ENCODE data around the gene PTRHD1.
"Not testable (repeated sequence)": the region's sequence is repeated elsewhere in the genome, so short reads cannot be mapped to it uniquely, and the experiment has no call there.

The PTRHD1 gene

GRCh38 chr2:24836206-24836605, 43.0 kb upstream of the PTRHD1 start:
- Histone ChIP-seq H3K4me3 (no peak overlapping the region), H3K36me3 (peaks cover 74% of the 10 kb centered on the region), H3K9me3 (no peaks in the 10 kb centered on the region), H4K20me1 (no peaks in the 10 kb centered on the region), H3K4me2 (no peak overlapping the region), H3K9ac (no peak overlapping the region), H3K27me3 (no peaks in the 10 kb centered on the region), H3K27ac (no peak overlapping the region), H3K4me1 (peaks cover 4% of the 10 kb centered on the region)
- no peak for TF ChIP-seq Cebpa-rat (IDR thresholded peaks at IDR 0.05)

GRCh38 chr2:24835411-24835810, 42.2 kb upstream of the PTRHD1 start:
- not testable (repeated sequence) for H3K27me3 ChIP-seq, H3K4me2 ChIP-seq, H3K9ac ChIP-seq, H3K9me3 ChIP-seq, H3K27ac ChIP-seq, H3K4me1 ChIP-seq, H3K4me3 ChIP-seq, H4K20me1 ChIP-seq
- H3K36me3 ChIP-seq = peaks cover 74% of the 10 kb centered on the region

DNA sequence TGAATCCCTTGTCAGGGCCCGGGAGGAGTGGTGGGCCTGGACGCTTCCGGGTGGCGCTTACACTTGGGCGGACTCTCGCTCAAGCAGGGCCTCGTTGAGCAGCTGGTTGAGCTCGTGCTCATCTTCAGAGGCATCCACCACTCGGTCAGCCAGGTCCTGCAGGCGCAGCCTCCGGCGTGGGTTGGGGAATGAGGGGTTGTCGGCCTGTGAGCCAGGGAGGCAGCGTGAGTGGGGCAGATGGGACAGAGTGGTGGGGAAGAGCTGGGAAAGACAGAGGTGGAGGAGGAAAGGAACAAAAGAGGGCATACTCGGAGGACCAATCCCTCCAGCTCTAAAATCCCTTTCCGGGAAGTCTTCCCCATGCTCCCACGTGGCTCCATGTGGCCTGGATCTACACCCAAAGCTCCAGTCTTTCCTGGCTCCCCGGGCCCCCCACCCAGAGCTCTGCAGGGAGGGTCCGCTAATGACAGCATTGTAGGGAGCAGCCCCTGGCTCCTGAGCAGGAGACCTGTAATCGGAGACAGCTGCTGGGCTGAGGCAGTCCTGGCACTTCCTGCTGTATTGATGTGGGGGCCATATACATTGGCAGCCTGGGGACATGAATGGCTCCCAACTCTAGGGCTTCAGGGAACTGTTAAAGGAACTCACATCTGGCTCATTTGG, 41.7 kb upstream of the PTRHD1 start:
- H3K36me3 ChIP-seq = peaks cover 72% of the 10 kb centered on the region
- H3K9me3 ChIP-seq = no peaks in the 10 kb centered on the region
- H3K4me2 ChIP-seq = no peak overlapping the region
- no peak overlapping the region for H3K4me3 ChIP-seq
- no peak overlapping the region for H3K9ac ChIP-seq
- H3K27me3 ChIP-seq = no peaks in the 10 kb centered on the region
- TF ChIP-seq Cebpa-rat (IDR thresholded peaks at IDR 0.05) = no peak
- H4K20me1 ChIP-seq = no peaks in the 10 kb centered on the region
- peaks cover 4% of the 10 kb centered on the region for H3K4me1 ChIP-seq
- no peak overlapping the region for H3K27ac ChIP-seq

- H3K4me3 ChIP-seq = no peak overlapping the region
- TF ChIP-seq Cebpa-rat (IDR thresholded peaks at IDR 0.05) = no peak
- peaks cover 4% of the 10 kb centered on the region for H3K4me1 ChIP-seq
- no peak overlapping the region for H3K4me2 ChIP-seq
- no peak overlapping the region for H3K27ac ChIP-seq
- no peaks in the 10 kb centered on the region for H4K20me1 ChIP-seq
- H3K9ac ChIP-seq = no peak overlapping the region
- no peaks in the 10 kb centered on the region for H3K27me3 ChIP-seq
- H3K36me3 ChIP-seq = peaks cover 67% of the 10 kb centered on the region
- no peaks in the 10 kb centered on the region for H3K9me3 ChIP-seq
These were observed 40.9 kb upstream of the PTRHD1 start for GRCh38 chr2:24833821-24834732.

- Histone ChIP-seq H3K9ac (no peak overlapping the region), H4K20me1 (0 out of 2 replicates have a peak, but pooled peaks cover 6% of the 10 kb centered on the region), H3K9me3 (no peaks in the 10 kb centered on the region), H3K36me3 (peaks cover 67% of the 10 kb centered on the region), H3K4me1 (peaks cover 1% of the 10 kb centered on the region; the same call in 1 of the 2 replicates), H3K4me3 (no peak overlapping the region), H3K27me3 (no peaks in the 10 kb centered on the region), H3K4me2 (no peak overlapping the region), H3K27ac (no peak overlapping the region)
- TF ChIP-seq Cebpa-rat (IDR thresholded peaks at IDR 0.05) = no peak
These were observed 39.9 kb upstream of the PTRHD1 start for GRCh38 chr2:24832931-24833701.

DNA sequence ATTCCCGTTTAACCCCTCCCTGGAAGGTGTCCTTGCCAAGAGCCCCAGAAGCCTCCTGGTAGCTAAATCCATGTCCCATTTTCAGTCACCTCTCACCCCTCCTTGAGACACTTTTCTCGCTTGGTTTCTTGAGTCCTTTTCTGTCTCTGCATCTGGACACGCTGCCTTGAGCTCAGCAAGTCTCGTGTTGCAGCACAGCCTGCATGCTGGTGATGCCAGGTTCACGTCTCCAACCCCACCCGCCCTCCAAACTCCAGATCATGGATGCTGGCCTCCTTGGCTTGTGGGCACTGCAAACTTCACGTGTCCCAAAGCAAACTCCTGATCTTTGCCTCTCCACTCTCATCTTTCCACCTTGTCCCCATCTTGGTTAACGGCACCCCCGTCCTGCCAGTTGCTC, 39.3 kb upstream of the PTRHD1 start:
- H3K9me3 ChIP-seq = no peaks in the 10 kb centered on the region
- H3K4me1 ChIP-seq = peaks cover 7% of the 10 kb centered on the region
- H4K20me1 ChIP-seq = 0 out of 2 replicates have a peak, but pooled peaks cover 6% of the 10 kb centered on the region
- no peak overlapping the region for H3K4me3 ChIP-seq
- TF ChIP-seq Cebpa-rat (IDR thresholded peaks at IDR 0.05) = no peak
- no peak overlapping the region for H3K27ac ChIP-seq
- H3K4me2 ChIP-seq = no peak overlapping the region
- no peak overlapping the region for H3K9ac ChIP-seq
- H3K27me3 ChIP-seq = no peaks in the 10 kb centered on the region
- H3K36me3 ChIP-seq = peaks cover 65% of the 10 kb centered on the region

DNA sequence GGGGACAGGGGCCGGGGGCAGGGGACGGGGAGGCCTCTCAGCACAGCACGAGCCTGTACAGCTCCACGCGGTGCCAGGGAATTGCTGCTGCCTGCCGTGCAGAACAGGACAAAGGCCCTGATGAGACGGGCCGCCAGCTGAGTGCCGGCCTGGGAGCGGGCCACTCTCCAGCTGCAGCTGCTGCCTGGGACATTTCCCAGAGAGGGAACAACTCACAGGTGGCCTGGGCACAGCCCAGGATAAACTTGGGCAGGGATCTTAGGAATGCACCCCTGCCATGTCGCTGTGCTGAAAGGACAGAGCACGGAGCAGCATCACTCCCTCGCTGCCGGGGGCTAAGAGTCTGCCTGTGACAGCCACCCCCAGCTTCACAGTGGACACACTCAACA, 38.9 kb upstream of the PTRHD1 start:
- Histone ChIP-seq H3K27me3 (no peaks in the 10 kb centered on the region), H4K20me1 (0 out of 2 replicates have a peak, but pooled peaks cover 6% of the 10 kb centered on the region), H3K27ac (no peak overlapping the region), H3K4me2 (no peak overlapping the region), H3K4me1 (peaks cover 12% of the 10 kb centered on the region), H3K9ac (no peak overlapping the region), H3K9me3 (no peaks in the 10 kb centered on the region), H3K36me3 (peaks cover 64% of the 10 kb centered on the region), H3K4me3 (no peak overlapping the region)
- no peak for TF ChIP-seq Cebpa-rat (IDR thresholded peaks at IDR 0.05)

- Histone ChIP-seq H3K9ac (no peak overlapping the region), H3K27me3 (no peaks in the 10 kb centered on the region), H3K4me1 (peaks cover 18% of the 10 kb centered on the region), H3K4me2 (no peak overlapping the region), H3K9me3 (no peaks in the 10 kb centered on the region), H3K4me3 (no peak overlapping the region), H3K36me3 (peaks cover 61% of the 10 kb centered on the region), H3K27ac (no peak overlapping the region), H4K20me1 (0 out of 2 replicates have a peak, but pooled peaks cover 6% of the 10 kb centered on the region)
- no peak for TF ChIP-seq Cebpa-rat (IDR thresholded peaks at IDR 0.05)
These were observed 38.3 kb upstream of the PTRHD1 start for GRCh38 chr2:24831221-24832072.

- H3K27me3 ChIP-seq = no peaks in the 10 kb centered on the region
- H3K4me2 ChIP-seq = no peak overlapping the region
- peaks cover 61% of the 10 kb centered on the region for H3K36me3 ChIP-seq
- H4K20me1 ChIP-seq = 0 out of 2 replicates have a peak, but pooled peaks cover 6% of the 10 kb centered on the region
- no peak for TF ChIP-seq Cebpa-rat (IDR thresholded peaks at IDR 0.05)
- H3K4me1 ChIP-seq = peaks cover 25% of the 10 kb centered on the region
- H3K27ac ChIP-seq = no peak overlapping the region
- no peak overlapping the region for H3K4me3 ChIP-seq
- no peak overlapping the region for H3K9ac ChIP-seq
- no peaks in the 10 kb centered on the region for H3K9me3 ChIP-seq
These were observed 37.6 kb upstream of the PTRHD1 start for GRCh38 chr2:24830786-24831185.

All from BLaER1 (cell line).